ENCODE measurements around the gene ATP13A3.

ATP13A3 gene

DNA sequence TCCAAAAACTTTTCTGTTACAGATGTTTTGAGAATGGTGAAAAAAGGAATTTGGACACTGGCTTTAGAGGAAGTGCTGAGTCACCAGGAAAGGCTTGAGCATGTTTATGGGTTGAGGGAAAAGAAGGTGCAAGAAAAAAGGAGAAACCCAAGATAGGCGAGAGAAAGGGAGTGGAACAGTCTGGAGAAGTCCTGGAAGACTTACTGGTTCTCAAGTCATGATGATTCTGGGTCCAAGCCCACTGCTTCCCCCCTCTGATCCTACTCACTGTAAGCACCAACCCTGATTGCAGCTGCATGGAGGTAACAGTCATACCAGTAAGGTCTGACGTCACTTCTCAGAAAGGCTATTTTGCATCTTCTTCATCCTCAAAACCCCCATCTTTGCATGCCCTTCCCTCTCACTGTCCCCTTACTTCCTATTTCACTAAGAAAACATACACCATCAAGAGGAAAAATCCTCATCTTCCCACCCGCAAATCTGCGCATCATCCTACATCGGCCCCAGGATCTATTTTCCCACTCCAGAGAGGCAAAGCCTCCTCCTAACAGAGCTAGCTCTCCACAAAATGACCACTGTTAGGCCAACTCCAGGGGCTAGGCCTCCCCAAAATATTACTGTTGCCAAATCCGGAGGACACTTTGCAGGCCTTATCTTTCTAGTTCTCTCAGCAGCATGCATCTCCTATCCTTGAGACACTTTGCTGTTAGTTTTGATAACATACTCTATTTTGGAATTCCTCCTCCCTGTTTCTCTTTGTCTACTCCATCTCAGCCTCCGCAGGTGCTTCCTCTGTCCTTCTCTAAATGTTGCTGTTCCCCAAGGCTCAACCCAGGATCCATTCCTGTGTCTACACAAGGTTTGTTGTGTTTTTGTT, 3.2 kb upstream of the ATP13A3 start:
- CTCF ChIA-PET = interaction anchor here (0.8 to 3.2 kb wide), 5 partner anchors 9 to 83 kb away, joined by 3 to 15 read pairs (median 4); no protein-coding TSS in a partner anchor
- DNase-seq (ENCODE audit: extremely low spot score) = peak; percentile 77
- POLR2A ChIA-PET = no interaction called here
- TF ChIP-seq, protein P1, sequence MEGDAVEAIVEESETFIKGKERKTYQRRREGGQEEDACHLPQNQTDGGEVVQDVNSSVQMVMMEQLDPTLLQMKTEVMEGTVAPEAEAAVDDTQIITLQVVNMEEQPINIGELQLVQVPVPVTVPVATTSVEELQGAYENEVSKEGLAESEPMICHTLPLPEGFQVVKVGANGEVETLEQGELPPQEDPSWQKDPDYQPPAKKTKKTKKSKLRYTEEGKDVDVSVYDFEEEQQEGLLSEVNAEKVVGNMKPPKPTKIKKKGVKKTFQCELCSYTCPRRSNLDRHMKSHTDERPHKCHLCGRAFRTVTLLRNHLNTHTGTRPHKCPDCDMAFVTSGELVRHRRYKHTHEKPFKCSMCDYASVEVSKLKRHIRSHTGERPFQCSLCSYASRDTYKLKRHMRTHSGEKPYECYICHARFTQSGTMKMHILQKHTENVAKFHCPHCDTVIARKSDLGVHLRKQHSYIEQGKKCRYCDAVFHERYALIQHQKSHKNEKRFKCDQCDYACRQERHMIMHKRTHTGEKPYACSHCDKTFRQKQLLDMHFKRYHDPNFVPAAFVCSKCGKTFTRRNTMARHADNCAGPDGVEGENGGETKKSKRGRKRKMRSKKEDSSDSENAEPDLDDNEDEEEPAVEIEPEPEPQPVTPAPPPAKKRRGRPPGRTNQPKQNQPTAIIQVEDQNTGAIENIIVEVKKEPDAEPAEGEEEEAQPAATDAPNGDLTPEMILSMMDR (IDR thresholded peaks at IDR 0.05; ENCODE audit: control extremely low read depth, extremely low read depth, low read depth, missing control alignments) = no peak

DNA sequence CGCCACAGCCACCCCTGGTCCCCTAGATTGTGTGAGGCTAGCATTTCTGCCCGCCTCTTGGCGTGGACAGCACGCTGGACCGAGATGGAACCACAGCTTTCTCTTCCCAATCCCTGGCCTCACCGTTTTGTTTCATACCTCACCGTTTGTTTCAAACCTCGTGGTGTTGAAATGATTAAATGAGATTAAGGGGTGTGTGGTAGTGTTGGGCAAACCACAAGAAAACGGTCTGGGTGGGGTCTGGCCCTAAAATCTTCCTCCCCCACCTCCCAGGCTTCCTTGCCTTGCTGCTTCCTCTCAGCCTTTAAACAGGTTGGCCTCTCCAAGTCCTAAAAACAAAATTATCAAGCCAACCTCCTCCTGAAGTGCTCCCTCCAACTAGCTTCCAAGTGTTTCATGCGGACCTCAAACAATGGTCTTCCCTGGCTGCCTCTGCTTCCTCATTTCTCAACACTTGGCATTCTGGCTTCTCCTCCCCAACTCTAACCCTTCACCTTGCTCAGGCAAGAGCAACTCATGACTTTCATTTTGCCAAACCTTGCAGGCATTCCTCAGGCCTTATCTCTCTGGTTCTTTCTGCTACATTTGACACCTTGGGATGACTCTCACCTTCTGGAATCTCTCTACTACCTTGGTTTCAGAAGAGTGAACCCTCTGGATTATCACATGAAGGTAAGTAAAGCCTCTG, 1.4 kb upstream of the ATP13A3 start:
- ChIA-PET POLR2A (interaction anchor here (1.4 kb wide), 1 partner anchor 89 kb away, joined by 3 read pairs; no protein-coding TSS in a partner anchor), CTCF (interaction anchor here (1.1 to 3.2 kb wide), 2 partner anchors 11 to 16 kb away, joined by 4 to 12 read pairs; no protein-coding TSS in a partner anchor)
- no peak for DNase-seq (ENCODE audit: extremely low spot score)
- TF ChIP-seq, protein P1 (IDR thresholded peaks at IDR 0.05; ENCODE audit: control extremely low read depth, extremely low read depth, low read depth, missing control alignments) = no peak

DNA sequence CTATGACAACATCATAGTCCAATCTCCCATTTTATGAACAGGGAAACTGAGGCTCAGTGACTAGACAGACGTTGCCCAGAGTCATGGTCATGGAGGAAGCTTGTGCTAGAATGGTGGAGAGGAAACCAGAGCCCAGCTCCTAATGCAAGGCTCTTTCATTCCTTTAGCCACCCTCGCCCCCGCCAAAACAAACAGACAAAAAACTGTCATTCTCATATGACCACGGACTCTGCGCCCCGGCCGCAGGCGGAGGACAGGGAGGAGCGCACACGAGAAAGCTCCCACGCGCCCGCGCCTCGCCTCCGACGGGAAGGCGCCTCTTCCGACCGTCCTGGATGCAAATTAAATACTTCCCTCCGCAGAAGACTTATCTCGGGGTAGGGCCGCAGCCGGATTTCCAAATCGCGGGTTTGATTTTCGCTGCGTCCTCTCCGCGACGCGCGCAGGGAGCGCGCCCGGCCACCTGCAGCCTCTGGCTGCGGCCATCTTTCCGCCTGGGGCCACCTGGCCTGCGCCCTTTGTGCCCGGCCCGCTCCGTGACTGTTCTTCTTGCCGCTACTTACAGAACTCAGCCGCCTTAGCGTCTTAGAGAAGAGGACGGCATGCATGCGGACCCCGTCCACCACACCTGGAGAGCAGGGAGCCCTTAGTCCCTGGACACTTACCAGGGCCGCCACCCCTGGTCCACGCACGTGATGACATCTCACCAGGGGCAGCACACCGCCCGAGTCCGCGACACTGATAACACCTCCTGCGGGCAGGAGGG, 670 bp upstream of the ATP13A3 start:
- CTCF ChIA-PET = interaction anchor here (0.9 to 1.1 kb wide), 2 partner anchors 9 to 16 kb away, joined by 4 read pairs; no protein-coding TSS in a partner anchor
- peak; percentile 68 for DNase-seq (ENCODE audit: extremely low spot score)
- TF ChIP-seq, protein P1 (IDR thresholded peaks at IDR 0.05; ENCODE audit: control extremely low read depth, extremely low read depth, low read depth, missing control alignments) = no peak
- POLR2A ChIA-PET = interaction anchor here (1.4 kb wide), 1 partner anchor 90 kb away, joined by 3 read pairs; no protein-coding TSS in a partner anchor

DNA sequence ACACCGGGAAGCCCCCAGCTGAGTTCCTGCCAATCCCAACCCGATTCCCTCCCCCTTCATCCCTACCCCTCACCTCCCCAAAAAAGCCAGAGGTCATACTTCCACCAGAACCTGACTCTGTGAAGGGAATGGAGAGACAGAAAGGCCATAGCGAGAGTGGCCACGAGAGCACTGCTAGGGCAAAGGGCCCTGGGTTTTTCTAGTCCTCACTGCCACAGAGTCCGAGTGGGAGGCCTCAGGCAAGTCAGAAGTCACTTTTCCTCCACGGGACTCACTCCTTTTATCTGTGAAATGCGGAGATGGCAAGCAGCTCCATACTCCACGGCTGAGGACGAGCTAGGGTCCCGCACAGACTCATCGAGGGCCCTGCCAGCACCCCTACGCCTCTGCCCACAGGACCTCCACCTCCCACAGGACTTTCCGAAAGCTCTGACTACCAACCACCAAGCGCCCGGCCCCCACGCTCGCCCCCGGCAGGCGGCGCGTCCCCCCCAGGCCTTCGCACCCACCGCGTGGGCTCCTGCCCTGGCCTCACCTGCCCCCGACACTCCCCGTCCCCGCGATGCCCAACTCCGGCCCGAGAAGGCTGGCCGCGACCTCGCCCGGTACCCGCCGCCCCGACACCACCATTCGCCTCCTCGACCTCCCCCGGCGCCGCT, 792 bp downstream of the ATP13A3 start:
- TF ChIP-seq, protein P1 (IDR thresholded peaks at IDR 0.05; ENCODE audit: control extremely low read depth, extremely low read depth, low read depth, missing control alignments) = no peak
- POLR2A ChIA-PET = interaction anchor here (1.0 kb wide), 1 partner anchor 23 kb away, joined by 3 read pairs; no protein-coding TSS in a partner anchor
- DNase-seq (ENCODE audit: extremely low spot score) = peak; percentile 43
- CTCF ChIA-PET = interaction anchor here (1.0 to 3.9 kb wide), 5 partner anchors 7 to 45 kb away, joined by 3 to 55 read pairs (median 4); no protein-coding TSS in a partner anchor

DNA sequence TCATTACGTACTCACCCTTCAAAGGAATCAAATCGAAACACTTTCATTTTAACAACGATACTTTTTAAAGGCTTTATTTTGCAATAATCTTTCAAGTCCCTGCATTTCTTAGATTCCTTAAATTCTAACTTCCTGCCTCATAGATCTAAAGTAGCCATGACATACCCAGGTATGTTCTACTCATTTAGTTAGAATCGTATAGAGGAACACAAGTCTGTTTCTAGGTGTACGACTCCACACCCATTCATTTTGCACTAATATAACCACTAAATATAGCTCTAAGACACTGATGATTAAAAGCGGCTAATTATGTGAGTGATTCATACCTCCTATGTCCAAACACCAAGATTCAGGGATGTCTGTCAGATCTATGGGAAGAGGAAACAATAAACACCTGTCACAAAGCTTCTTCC, 1.3 kb downstream of the ATP13A3 start:
- TF ChIP-seq, protein P1 (IDR thresholded peaks at IDR 0.05; ENCODE audit: control extremely low read depth, extremely low read depth, low read depth, missing control alignments) = no peak
- DNase-seq (ENCODE audit: extremely low spot score) = no peak
- ChIA-PET CTCF (interaction anchor here (1.0 to 3.9 kb wide), 6 partner anchors 8 to 103 kb away, joined by 3 to 55 read pairs (median 4); no protein-coding TSS in a partner anchor), POLR2A (interaction anchor here (1.0 kb wide), 1 partner anchor 23 kb away, joined by 3 read pairs; no protein-coding TSS in a partner anchor)
